Effector memory CD4-positive, alpha-beta T cell (primary cell): Measurements from ENCODE around the gene ST6GALNAC1.

ENCODE experiments used
- DNase-seq, 3 donors: peaks; one replicate each; pipeline ENCODE4 v3.0.0-alpha.2; 2020
- H3K27ac ChIP-seq: 2 replicates; pipeline ENCODE4 v1.7.0; 2013; ENCODE audit warnings: mild to moderate bottlenecking, low read length, moderate library complexity; ENCODE audit not compliant: insufficient read depth, poor library complexity, severe bottlenecking
- H3K27me3 ChIP-seq: replicated peaks from 2 replicates; pipeline ENCODE4 v1.7.0; 2013; ENCODE audit warnings: mild to moderate bottlenecking, low read length; ENCODE audit not compliant: insufficient read depth, control insufficient read depth, poor library complexity, severe bottlenecking
- H3K36me3 ChIP-seq: 2 replicates; pipeline ENCODE4 v1.7.0; 2013; ENCODE audit warnings: mild to moderate bottlenecking, low read length, moderate library complexity; ENCODE audit not compliant: control insufficient read depth, insufficient read depth
- H3K4me1 ChIP-seq: 2 replicates; pipeline ENCODE4 v1.7.0; 2013; ENCODE audit warnings: low read length, mild to moderate bottlenecking; ENCODE audit not compliant: control insufficient read depth, insufficient read depth, poor library complexity, severe bottlenecking
- H3K4me3 ChIP-seq: 2 replicates; pipeline ENCODE4 v1.7.0; 2013; ENCODE audit warnings: low read length, low read depth, mild to moderate bottlenecking; ENCODE audit not compliant: insufficient read depth, poor library complexity, severe bottlenecking
- H3K9me3 ChIP-seq: 2 replicates; pipeline ENCODE4 v1.7.0; 2013; ENCODE audit warnings: mild to moderate bottlenecking, low read length, moderate library complexity; ENCODE audit not compliant: control insufficient read depth

ST6GALNAC1 gene

DNA sequence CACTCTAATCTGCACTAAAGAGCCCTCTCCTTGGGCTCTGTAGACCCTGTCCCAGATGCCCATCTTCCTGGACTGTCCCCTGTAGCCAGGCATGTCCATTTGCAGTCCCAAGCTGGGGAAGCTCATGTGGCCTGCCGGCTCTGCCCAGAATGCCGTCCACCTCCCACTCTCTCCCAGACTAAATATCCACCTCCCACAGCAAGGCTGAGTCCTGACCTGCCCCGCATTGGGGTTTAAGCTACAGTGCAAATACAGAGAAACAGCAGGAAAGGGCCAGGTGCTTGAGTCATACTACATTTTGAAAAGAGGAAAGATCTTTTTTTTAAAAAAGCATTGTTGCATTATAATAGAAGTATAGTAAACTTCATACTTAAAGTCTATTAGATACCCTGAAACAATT lies 60.9 kb downstream of the ST6GALNAC1 start:
- Histone ChIP-seq H3K36me3 (no peaks in the 10 kb centered on the region), H3K4me3 (no peak overlapping the region), H3K27me3 (peaks cover 19% of the 10 kb centered on the region), H3K4me1 (peaks cover 19% of the 10 kb centered on the region), H3K27ac (no peak overlapping the region), H3K9me3 (no peaks in the 10 kb centered on the region)
- DNase-seq = no peak

DNA sequence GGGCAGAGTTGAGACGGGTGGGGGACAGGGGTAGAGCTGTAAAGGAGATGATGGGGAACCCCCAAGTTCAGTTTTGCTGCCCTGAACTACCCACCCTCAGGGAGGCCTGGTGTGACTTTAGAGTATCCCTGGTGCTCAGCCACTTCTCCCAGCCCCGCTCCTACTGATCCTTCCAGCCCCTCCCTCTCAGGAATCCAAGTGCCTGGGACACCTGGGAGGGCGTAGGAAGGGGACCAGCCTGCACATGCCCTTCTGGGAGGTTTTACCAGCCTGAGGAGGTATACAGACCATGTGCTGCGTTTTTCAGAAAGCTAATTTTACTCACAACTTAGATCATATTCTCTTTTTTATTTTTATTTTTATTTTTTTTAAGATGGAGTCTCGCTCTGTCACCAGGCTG lies 62.0 kb downstream of the ST6GALNAC1 start:
- Histone ChIP-seq H3K4me3 (no peak overlapping the region), H3K9me3 (no peaks in the 10 kb centered on the region), H3K27ac (no peak overlapping the region), H3K4me1 (peaks cover 16% of the 10 kb centered on the region), H3K27me3 (peaks cover 15% of the 10 kb centered on the region), H3K36me3 (no peaks in the 10 kb centered on the region)
- DNase-seq = no peak

GRCh38 chr17:76579281-76579680 lies 64.3 kb downstream of the ST6GALNAC1 start:
- Histone ChIP-seq H3K27ac (no peak overlapping the region), H3K4me1 (no peaks in the 10 kb centered on the region), H3K27me3 (no peaks in the 10 kb centered on the region), H3K4me3 (no peak overlapping the region), H3K36me3 (no peaks in the 10 kb centered on the region), H3K9me3 (no peaks in the 10 kb centered on the region)
- no peak for DNase-seq

GRCh38 chr17:76578376-76578775 lies 65.2 kb downstream of the ST6GALNAC1 start:
- no peaks in the 10 kb centered on the region for H3K36me3 ChIP-seq
- H3K4me1 ChIP-seq = no peaks in the 10 kb centered on the region
- no peak overlapping the region for H3K4me3 ChIP-seq
- no peaks in the 10 kb centered on the region for H3K9me3 ChIP-seq
- no peak overlapping the region for H3K27ac ChIP-seq
- H3K27me3 ChIP-seq = no peaks in the 10 kb centered on the region
- no peak for DNase-seq

- Histone ChIP-seq H3K27me3 (no peaks in the 10 kb centered on the region), H3K27ac (no peak overlapping the region), H3K9me3 (no peaks in the 10 kb centered on the region), H3K4me3 (no peak overlapping the region), H3K36me3 (no peaks in the 10 kb centered on the region), H3K4me1 (no peaks in the 10 kb centered on the region)
- DNase-seq = no peak
Observed at GRCh38 chr17:76577876-76578275, 65.7 kb downstream of the ST6GALNAC1 start.

GRCh38 chr17:76576189-76576588 lies 67.4 kb downstream of the ST6GALNAC1 start:
- no peak for DNase-seq
- no peaks in the 10 kb centered on the region for H3K36me3 ChIP-seq
- H3K27ac ChIP-seq = no peak overlapping the region
- H3K4me1 ChIP-seq = no peaks in the 10 kb centered on the region
- no peaks in the 10 kb centered on the region for H3K27me3 ChIP-seq
- H3K4me3 ChIP-seq = no peak overlapping the region
- no peaks in the 10 kb centered on the region for H3K9me3 ChIP-seq

DNA sequence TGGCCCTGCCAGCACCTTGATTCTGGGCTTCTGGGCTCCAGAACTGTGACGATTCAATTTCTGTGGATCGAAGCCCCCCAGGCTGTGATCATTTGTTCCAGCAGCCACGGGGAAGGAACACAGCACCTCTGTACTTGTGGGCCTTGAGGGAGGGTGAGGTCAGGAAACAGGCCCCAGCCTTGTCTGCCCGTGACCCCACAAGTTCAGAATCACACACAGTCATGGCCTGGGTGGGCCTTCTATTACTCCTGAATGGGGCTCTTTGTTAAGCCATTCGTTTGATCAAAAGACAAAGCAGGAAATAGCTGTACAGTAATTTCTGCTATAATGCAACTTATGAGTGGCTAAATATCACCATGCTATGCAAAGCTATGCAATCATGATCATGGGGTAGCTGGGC lies 68.0 kb downstream of the ST6GALNAC1 start:
- H3K9me3 ChIP-seq = no peaks in the 10 kb centered on the region
- H3K4me1 ChIP-seq = no peaks in the 10 kb centered on the region
- no peaks in the 10 kb centered on the region for H3K27me3 ChIP-seq
- H3K27ac ChIP-seq = no peak overlapping the region
- no peak overlapping the region for H3K4me3 ChIP-seq
- DNase-seq = no peak
- H3K36me3 ChIP-seq = no peaks in the 10 kb centered on the region
